Peyer's patch (tissue), 4 donors: ENCODE results near the gene RHBDD1. TPM values are rescaled to one million over a fixed set of nuclear protein-coding genes. Genes with fewer than 3 reads are reported as not detected.

Experiments
- DNase-seq, 3 donors: peaks; one replicate each; pipeline ENCODE4 v3.0.0-alpha.2; 2017 to 2019
- H3K27ac ChIP-seq, 4 donors: fragments of 200-600 bp; sonication (generic); one replicate each; pipeline ENCODE4 v1.5.1; 2016 to 2019
- H3K27me3 ChIP-seq, 2 donors: fragments of 200-600 bp; sonication (generic); one replicate each; pipeline ENCODE4 v1.5.1; 2019
- H3K36me3 ChIP-seq, 3 donors: fragments of 200-600 bp; sonication (generic); one replicate each; pipeline ENCODE4 v1.5.1; 2016 to 2019
- H3K4me1 ChIP-seq, 4 donors: fragments of 200-600 bp; sonication (generic); one replicate each; pipeline ENCODE4 v1.5.1; 2016 to 2019
- H3K4me3 ChIP-seq, 4 donors: fragments of 200-600 bp; sonication (generic); 1 replicate in 3 of 4; 2 replicates in 1 of 4; pipeline ENCODE4 v1.5.1; 2016 to 2019; ENCODE audit warnings: mild to moderate bottlenecking in 1 of 4
- H3K9me3 ChIP-seq, 4 donors: fragments of 200-600 bp; sonication (generic); one replicate each; pipeline ENCODE4 v1.5.1; 2016 to 2019; ENCODE audit warnings: mild to moderate bottlenecking in 1 of 4
- CTCF ChIP-seq, 6 experiments: fragments of 450-650 bp in 4 of 6; fragments of 200-600 bp in 2 of 6; sonication (generic) in 1 of 6; IDR thresholded peaks; one replicate each; pipeline ENCODE4 v1.5.1; 2017 to 2019; ENCODE audit warnings: antibody characterized with exemption in 6 of 6, mild to moderate bottlenecking in 3 of 6, moderate library complexity in 1 of 6
- POLR2A ChIP-seq, 2 donors: fragments of 450-650 bp; IDR thresholded peaks; one replicate each; pipeline ENCODE4 v1.5.1; 2017; ENCODE audit warnings: antibody characterized with exemption in 2 of 2, mild to moderate bottlenecking in 2 of 2, moderate library complexity in 2 of 2
- total RNA-seq, 4 donors: library from RNA; depleted of rRNA; stranded (reverse); fragments of >200 nt; gene quantifications; one replicate each; pipeline ENCODE4 v1.1.0, GENCODE V29; 2016

The RHBDD1 gene
- total RNA-seq, 4 donors from 2014 or later, result 12.6 to 68.5 (median 30.6) TPM

- Histone ChIP-seq H3K4me1 (no peaks in the 10 kb centered on the region), H3K9me3 (no peaks in the 10 kb centered on the region), H3K27ac (peak overlapping the region in 2 of 4 donors; percentile 52 to 57), H3K4me3 (no peak overlapping the region), H3K27me3 (no peaks in the 10 kb centered on the region), H3K36me3 (no peaks in the 10 kb centered on the region)
- TF ChIP-seq POLR2A (IDR thresholded peaks at IDR 0.05), result no peak
- peak in 1 of 3 donors; percentile 30 for DNase-seq
Measured at GRCh38 chr2:226970362-226970761, 134.5 kb downstream of the RHBDD1 start.

GRCh38 chr2:226971084-226971483 is 135.2 kb downstream of the RHBDD1 start:
- DNase-seq, result peak in 1 of 3 donors; percentile 33
- TF ChIP-seq POLR2A (IDR thresholded peaks at IDR 0.05) (no peak), CTCF (IDR thresholded peaks at IDR 0.05) (no peak)
- no peaks in the 10 kb centered on the region for H3K36me3 ChIP-seq
- no peak overlapping the region for H3K4me3 ChIP-seq
- no peaks in the 10 kb centered on the region for H3K4me1 ChIP-seq
- peak overlapping the region in 2 of 4 donors; percentile 52 to 57 for H3K27ac ChIP-seq
- no peaks in the 10 kb centered on the region for H3K9me3 ChIP-seq
- no peaks in the 10 kb centered on the region for H3K27me3 ChIP-seq

- H3K36me3 ChIP-seq, result no peaks in the 10 kb centered on the region
- no peaks in the 10 kb centered on the region for H3K9me3 ChIP-seq
- no peak for TF ChIP-seq POLR2A (IDR thresholded peaks at IDR 0.05)
- TF ChIP-seq CTCF (IDR thresholded peaks at IDR 0.05), result no peak
- H3K27ac ChIP-seq, result peak overlapping the region in 2 of 4 donors; percentile 52 to 57
- H3K27me3 ChIP-seq, result no peaks in the 10 kb centered on the region
- peak in 1 of 3 donors; percentile 48 for DNase-seq
- H3K4me1 ChIP-seq, result no peaks in the 10 kb centered on the region
- H3K4me3 ChIP-seq, result no peak overlapping the region
Measured at GRCh38 chr2:226971770-226972169, 135.9 kb downstream of the RHBDD1 start.

- no peak for DNase-seq
- no peak for TF ChIP-seq CTCF (IDR thresholded peaks at IDR 0.05)
- no peak for TF ChIP-seq POLR2A (IDR thresholded peaks at IDR 0.05)
- H3K4me1 ChIP-seq, result no peaks in the 10 kb centered on the region
- no peak overlapping the region for H3K27ac ChIP-seq
- H3K9me3 ChIP-seq, result no peaks in the 10 kb centered on the region
- no peaks in the 10 kb centered on the region for H3K36me3 ChIP-seq
- H3K27me3 ChIP-seq, result no peaks in the 10 kb centered on the region
- no peak overlapping the region for H3K4me3 ChIP-seq
Measured at GRCh38 chr2:226973816-226974215, 138.0 kb downstream of the RHBDD1 start.

GRCh38 chr2:226977775-226978190 is 141.9 kb downstream of the RHBDD1 start:
- TF ChIP-seq CTCF (IDR thresholded peaks at IDR 0.05) (no peak), POLR2A (IDR thresholded peaks at IDR 0.05) (no peak)

GRCh38 chr2:226978300-226978699 is 142.4 kb downstream of the RHBDD1 start:
- DNase-seq, result no peak
- TF ChIP-seq CTCF (IDR thresholded peaks at IDR 0.05), result no peak
- no peak for TF ChIP-seq POLR2A (IDR thresholded peaks at IDR 0.05)
- Histone ChIP-seq H3K4me3 (no peak overlapping the region), H3K4me1 (no peaks in the 10 kb centered on the region), H3K27ac (no peak overlapping the region), H3K9me3 (no peaks in the 10 kb centered on the region), H3K27me3 (no peaks in the 10 kb centered on the region), H3K36me3 (no peaks in the 10 kb centered on the region)

More at GRCh38 chr2:226977775-226978190, 141.9 kb downstream of the RHBDD1 start:
- Histone ChIP-seq H3K36me3 (no peaks in the 10 kb centered on the region), H3K4me1 (no peaks in the 10 kb centered on the region), H3K27ac (no peak overlapping the region), H3K27me3 (no peaks in the 10 kb centered on the region), H3K4me3 (no peak overlapping the region), H3K9me3 (no peaks in the 10 kb centered on the region)
- DNase-seq, result no peak
